B cell (primary cell): ENCODE data around the gene SLC47A2. TPM values are rescaled to one million over a fixed set of nuclear protein-coding genes. Genes with fewer than 3 reads are reported as not detected.

Experiments
- ATAC-seq: fragments of 200-7000 bp; cut with Tn5 transposase; one replicate; pipeline ENCODE4 v1.10.0; 2021; ENCODE audit warnings: low read depth, mild to moderate bottlenecking, moderate number of reproducible peaks, moderate library complexity
- CTCF ChIA-PET: fragments of 350-600 bp; sonication (Branson Sonifier 250); formaldehyde crosslinking; loops from one replicate; lab custom pipeline; 2021; ENCODE audit warnings: antibody characterized with exemption, inconsistent platforms; lab: Charles Lee
- POLR2A ChIA-PET: fragments of 350-600 bp; sonication (Branson Sonifier 250); formaldehyde crosslinking; loops from one replicate; lab custom pipeline; 2021; ENCODE audit warnings: antibody characterized with exemption; lab: Charles Lee
- DNase-seq: peaks from one replicate; pipeline ENCODE4 v3.0.0; 2013
- H2AFZ ChIP-seq: 2 replicates; pipeline ENCODE4 v1.6.1; 2012; ENCODE audit warnings: mild to moderate bottlenecking, low read depth, low read length; ENCODE audit not compliant: insufficient read depth, poor library complexity, severe bottlenecking
- H3K27ac ChIP-seq, 2 donors: 1 replicate in 1 of 2; 2 replicates in 1 of 2; pipeline ENCODE4 v1.5.1; 2012 to 2013; ENCODE audit warnings: low read length in 2 of 2, mild to moderate bottlenecking in 2 of 2, moderate library complexity in 1 of 2
- H3K27me3 ChIP-seq, 4 experiments: fragments of 200-600 bp in 1 of 4; sonication (generic) in 1 of 4; replicated peaks in 1 of 4; 1 replicate in 2 of 4; 2 replicates in 2 of 4; pipeline versions ENCODE4 v1.6.1 to v1.7.0; 2013 to 2016; ENCODE audit warnings: low read length in 3 of 4, mild to moderate bottlenecking in 2 of 4, mixed read lengths in 1 of 4, moderate library complexity in 1 of 4; ENCODE audit not compliant: insufficient read depth in 4 of 4, control insufficient read depth in 3 of 4; ENCODE audit errors: control extremely low read depth in 1 of 4
- H3K36me3 ChIP-seq, 2 experiments: replicated peaks in 1 of 2; 1 replicate in 1 of 2; 2 replicates in 1 of 2; pipeline versions ENCODE4 v1.6.1 to v1.7.1; 2013; ENCODE audit warnings: low read length in 1 of 2; ENCODE audit not compliant: insufficient read depth in 2 of 2, control insufficient read depth in 1 of 2; ENCODE audit errors: control extremely low read depth in 1 of 2, extremely low read depth in 1 of 2
- H3K4me1 ChIP-seq, 2 donors: fragments of 200-600 bp in 1 of 2; sonication (generic) in 1 of 2; 1 replicate in 1 of 2; 2 replicates in 1 of 2; pipeline versions ENCODE4 v1.5.1 to v1.6.1; 2013 to 2017; ENCODE audit warnings: low read length in 2 of 2; ENCODE audit not compliant: control insufficient read depth in 2 of 2, insufficient read depth in 2 of 2
- H3K4me2 ChIP-seq: replicated peaks from 2 replicates; pipeline ENCODE3; 2012; ENCODE audit warnings: mild to moderate bottlenecking, low read depth, low read length; ENCODE audit not compliant: poor library complexity, severe bottlenecking
- H3K4me3 ChIP-seq, 5 experiments: fragments of 200-600 bp in 1 of 5; sonication (generic) in 1 of 5; 1 replicate in 3 of 5; 2 replicates in 2 of 5; pipeline versions ENCODE4 v1.5.1 to v1.7.0; 2011 to 2016; ENCODE audit warnings: low read length in 4 of 5, mild to moderate bottlenecking in 4 of 5, low read depth in 2 of 5, control low read depth in 1 of 5, moderate library complexity in 1 of 5; ENCODE audit not compliant: insufficient read depth in 1 of 5; ENCODE audit errors: control extremely low read depth in 1 of 5, extremely low read depth in 1 of 5
- H3K79me2 ChIP-seq: fragments of 200-600 bp; sonication (generic); one replicate; pipeline ENCODE4 v1.6.0; 2016; ENCODE audit warnings: low read length; ENCODE audit not compliant: control insufficient read depth, insufficient read depth
- H3K9ac ChIP-seq: fragments of 200-600 bp; sonication (generic); 2 replicates; pipeline ENCODE4 v1.6.1; 2017; ENCODE audit warnings: mild to moderate bottlenecking, low read length, moderate library complexity
- H3K9me3 ChIP-seq, 3 donors: one replicate each; pipeline versions ENCODE4 v1.6.1 to v1.7.1; 2013; ENCODE audit warnings: low read length in 2 of 3; ENCODE audit not compliant: control insufficient read depth in 2 of 3, insufficient read depth in 1 of 3; ENCODE audit errors: control extremely low read depth in 1 of 3
- H4K20me1 ChIP-seq: 2 replicates; pipeline ENCODE4 v1.6.0; 2012; ENCODE audit warnings: mild to moderate bottlenecking, low read length; ENCODE audit not compliant: insufficient read depth, control insufficient read depth, poor library complexity, severe bottlenecking
- H3K27ac Mint-ChIP-seq: one replicate; pipeline ENCODE4 v1.8.0; 2021; ENCODE audit warnings: mixed read lengths
- H3K27me3 Mint-ChIP-seq: one replicate; pipeline ENCODE4 v1.8.0; 2021; ENCODE audit warnings: mixed read lengths
- H3K4me1 Mint-ChIP-seq: one replicate; pipeline ENCODE4 v1.8.0; 2021; ENCODE audit warnings: mixed read lengths
- H3K4me3 Mint-ChIP-seq: one replicate; pipeline ENCODE4 v1.8.0; 2021; ENCODE audit warnings: mixed read lengths
- H3K9me3 Mint-ChIP-seq: one replicate; pipeline ENCODE4 v1.8.0; 2022; ENCODE audit warnings: mixed read lengths; ENCODE audit not compliant: insufficient read depth
- EZH2 ChIP-seq: IDR thresholded peaks from 2 replicates; pipeline ENCODE4 v1.6.1; 2012; ENCODE audit warnings: borderline replicate concordance, low read depth, mild to moderate bottlenecking, moderate library complexity, low read length; ENCODE audit not compliant: insufficient read depth, poor library complexity, severe bottlenecking
- WGBS: methylation state at CpG from one replicate; pipeline ENCODE4 v1.1.5; 2013; ENCODE audit warnings: missing lambda C conversion rate; ENCODE audit not compliant: insufficient coverage; 5-methylcytosine and 5-hydroxymethylcytosine counted together
- intact Hi-C: fragments of 100-400 bp; cut with micrococcal nuclease; formaldehyde crosslinking; loops from one replicate; pipeline ENCODE4 v1.10.0; 2022
- polyA plus RNA-seq: library from polyadenylated mRNA; depleted of rRNA; stranded (reverse); fragments of >200 nt; gene quantifications from 2 replicates; pipeline ENCODE4 v1.2.3, GENCODE V29; 2012
- total RNA-seq, 2 donors: library from RNA; stranded (reverse); fragments of 120-200 nt in 1 of 2; gene quantifications; 1 replicate in 1 of 2; 2 replicates in 1 of 2; pipeline versions ENCODE4 v1.2.3 to v1.2.4, GENCODE V29; 2013 to 2022
- TF ChIP-seq, protein P1 (sequence below): fragments of 200-600 bp; IDR thresholded peaks from one replicate; pipeline ENCODE4 v1.8.0; 2022; ENCODE audit warnings: antibody characterized with exemption, mild to moderate bottlenecking

Gene SLC47A2
- total and polyA plus RNA-seq, 2 donors (not counting 1 experiment from before 2014, with no cell fraction given): not detected

DNA sequence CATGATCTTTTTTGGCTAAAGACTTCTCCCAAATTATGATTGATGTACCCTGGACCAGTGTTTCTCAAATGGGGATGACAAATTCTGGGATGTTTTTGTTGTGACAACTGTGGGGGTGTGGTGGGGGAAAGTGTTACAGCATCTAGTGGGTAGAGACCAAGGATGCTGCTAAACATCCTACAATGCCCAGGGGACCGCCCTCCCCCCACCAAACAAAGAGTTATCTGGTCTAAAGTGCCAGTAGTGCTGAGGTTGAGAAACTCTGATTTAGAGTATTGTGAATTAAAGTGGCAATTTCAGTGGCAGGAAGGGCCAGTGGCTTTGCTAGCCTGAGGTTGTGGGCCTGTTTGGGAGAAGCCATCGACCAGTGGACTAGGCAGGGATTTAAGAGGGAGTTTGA lies 33.3 kb downstream of the SLC47A2 start:
- no peak overlapping the region for H3K4me3 Mint-ChIP-seq
- TF ChIP-seq EZH2: no peak
- TF ChIP-seq, protein P1, sequence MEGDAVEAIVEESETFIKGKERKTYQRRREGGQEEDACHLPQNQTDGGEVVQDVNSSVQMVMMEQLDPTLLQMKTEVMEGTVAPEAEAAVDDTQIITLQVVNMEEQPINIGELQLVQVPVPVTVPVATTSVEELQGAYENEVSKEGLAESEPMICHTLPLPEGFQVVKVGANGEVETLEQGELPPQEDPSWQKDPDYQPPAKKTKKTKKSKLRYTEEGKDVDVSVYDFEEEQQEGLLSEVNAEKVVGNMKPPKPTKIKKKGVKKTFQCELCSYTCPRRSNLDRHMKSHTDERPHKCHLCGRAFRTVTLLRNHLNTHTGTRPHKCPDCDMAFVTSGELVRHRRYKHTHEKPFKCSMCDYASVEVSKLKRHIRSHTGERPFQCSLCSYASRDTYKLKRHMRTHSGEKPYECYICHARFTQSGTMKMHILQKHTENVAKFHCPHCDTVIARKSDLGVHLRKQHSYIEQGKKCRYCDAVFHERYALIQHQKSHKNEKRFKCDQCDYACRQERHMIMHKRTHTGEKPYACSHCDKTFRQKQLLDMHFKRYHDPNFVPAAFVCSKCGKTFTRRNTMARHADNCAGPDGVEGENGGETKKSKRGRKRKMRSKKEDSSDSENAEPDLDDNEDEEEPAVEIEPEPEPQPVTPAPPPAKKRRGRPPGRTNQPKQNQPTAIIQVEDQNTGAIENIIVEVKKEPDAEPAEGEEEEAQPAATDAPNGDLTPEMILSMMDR: no peak
- H4K20me1 ChIP-seq: no peaks in the 10 kb centered on the region
- no peak overlapping the region for H3K4me3 ChIP-seq
- H3K4me2 ChIP-seq: no peak overlapping the region
- H3K27me3 Mint-ChIP-seq: no peaks in the 10 kb centered on the region
- H3K27ac ChIP-seq: no peak overlapping the region
- no peak overlapping the region for H3K9ac ChIP-seq
- H3K79me2 ChIP-seq: no peaks in the 10 kb centered on the region
- H3K9me3 Mint-ChIP-seq: no peaks in the 10 kb centered on the region
- no peak overlapping the region for H3K27ac Mint-ChIP-seq
- intact Hi-C loops: no loop called here
- H3K36me3 ChIP-seq: no peaks in the 10 kb centered on the region
- H3K4me1 Mint-ChIP-seq: no peaks in the 10 kb centered on the region
- ATAC-seq (no peak), DNase-seq (no peak)
- CTCF ChIA-PET: no interaction called here
- H2AFZ ChIP-seq: no peak overlapping the region
- 100% methylated on average over 1 of the region's 2 CpGs for WGBS
- H3K4me1 ChIP-seq: no peaks in the 10 kb centered on the region
- POLR2A ChIA-PET: no interaction called here
- H3K27me3 ChIP-seq: no peaks in the 10 kb centered on the region
- H3K9me3 ChIP-seq: peaks cover 0 to 3% (median 0%) of the 10 kb centered on the region in 3 donors

DNA sequence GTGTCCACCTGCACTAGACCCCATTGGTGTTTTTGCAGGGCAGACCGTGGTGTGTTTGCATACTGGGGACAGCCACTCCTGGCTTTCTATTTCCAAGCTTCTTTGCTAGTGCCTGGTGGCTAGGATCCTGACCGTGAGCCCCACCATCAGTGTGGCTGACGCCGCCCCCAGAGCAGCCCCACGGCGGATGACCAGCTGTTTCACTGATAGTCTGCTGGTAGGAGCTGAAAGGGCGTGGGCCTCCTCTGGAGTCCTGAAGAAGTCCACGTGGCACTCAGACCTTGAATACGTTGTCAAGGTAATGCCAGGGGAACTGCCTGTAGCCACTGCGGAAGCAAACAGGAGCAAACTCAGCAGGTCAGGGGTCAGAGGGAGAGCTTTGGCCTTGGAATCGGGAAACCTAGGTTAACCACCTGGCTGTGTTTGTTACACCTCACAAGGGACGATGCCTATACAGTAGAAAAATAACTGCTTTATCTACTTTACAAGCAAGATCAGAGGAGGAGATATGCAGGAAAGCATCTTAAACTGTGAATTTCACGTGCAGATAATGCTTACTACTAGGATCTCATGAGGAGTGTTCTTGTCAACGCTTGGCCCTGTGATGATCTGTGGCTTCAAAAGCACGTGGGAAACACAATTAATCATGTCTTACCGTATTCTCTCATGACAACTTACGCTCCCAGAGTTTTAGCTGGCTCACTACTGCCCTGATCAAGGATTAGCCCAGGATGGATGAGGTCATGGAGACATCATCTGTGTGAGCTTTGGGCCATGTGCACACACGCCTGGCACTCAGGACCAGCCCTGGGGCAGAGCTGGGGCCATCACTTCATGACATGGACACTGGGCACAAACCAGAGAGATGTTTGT lies 37.6 kb downstream of the SLC47A2 start:
- ATAC-seq (no peak), DNase-seq (no peak)
- intact Hi-C loops: no loop called here
- Histone ChIP-seq H3K4me1 (no peaks in the 10 kb centered on the region), H3K4me3 (no peak overlapping the region), H3K27ac (no peak overlapping the region), H4K20me1 (no peaks in the 10 kb centered on the region), H3K4me2 (no peak overlapping the region), H3K9me3 (no peaks in the 10 kb centered on the region), H3K27me3 (no peaks in the 10 kb centered on the region), H2AFZ (no peak overlapping the region), H3K9ac (no peak overlapping the region), H3K36me3 (peaks cover 5 to 6% of the 10 kb centered on the region in 2 experiments), H3K79me2 (no peaks in the 10 kb centered on the region)
- no peak overlapping the region for H3K4me3 Mint-ChIP-seq
- no peaks in the 10 kb centered on the region for H3K9me3 Mint-ChIP-seq
- WGBS: 94% methylated on average over 17 of the region's 18 CpGs
- no peak for TF ChIP-seq EZH2
- TF ChIP-seq, protein P1: no peak
- no peaks in the 10 kb centered on the region for H3K27me3 Mint-ChIP-seq
- no peaks in the 10 kb centered on the region for H3K4me1 Mint-ChIP-seq
- H3K27ac Mint-ChIP-seq: no peak overlapping the region
- ChIA-PET CTCF (no interaction called here), POLR2A (no interaction called here)
